Lung (tissue), 12 donors: ENCODE measurements around the gene KIF22. TPM values are rescaled to one million over a fixed set of nuclear protein-coding genes. Genes with fewer than 3 reads are reported as not detected.

Experiments used
- ATAC-seq: fragments of 200-7000 bp; cut with Tn5 transposase; one replicate; pipeline ENCODE4 v1.9.1; 2020; ENCODE audit warnings: moderate number of reproducible peaks; ENCODE audit not compliant: insufficient read depth, low FRiP score
- DNase-seq, 3 donors: peaks; one replicate each; pipeline ENCODE4 v3.0.0-alpha.2; 2013 to 2017
- H3K27ac ChIP-seq, 2 donors: one replicate each; pipeline ENCODE4 v1.5.1; 2013; ENCODE audit warnings: mild to moderate bottlenecking in 2 of 2, moderate library complexity in 2 of 2, control low read depth in 1 of 2, inconsistent platforms in 1 of 2, low read depth in 1 of 2, low read length in 1 of 2
- H3K27me3 ChIP-seq, 3 donors: one replicate each; pipeline ENCODE4 v1.5.1; 2013; ENCODE audit warnings: low read length in 2 of 3; ENCODE audit not compliant: control insufficient read depth in 3 of 3, insufficient read depth in 3 of 3
- H3K36me3 ChIP-seq, 4 donors: one replicate each; pipeline ENCODE4 v1.5.1; 2013; ENCODE audit warnings: low read length in 4 of 4, mild to moderate bottlenecking in 1 of 4, moderate library complexity in 1 of 4; ENCODE audit not compliant: control insufficient read depth in 4 of 4, insufficient read depth in 4 of 4
- H3K4me1 ChIP-seq, 5 donors: one replicate each; pipeline ENCODE4 v1.5.1; 2013; ENCODE audit warnings: low read length in 5 of 5, mild to moderate bottlenecking in 2 of 5, moderate library complexity in 1 of 5; ENCODE audit not compliant: control insufficient read depth in 5 of 5, insufficient read depth in 5 of 5
- H3K4me3 ChIP-seq: one replicate; pipeline ENCODE4 v1.5.1; 2013; ENCODE audit warnings: mild to moderate bottlenecking, control low read depth, moderate library complexity
- H3K9ac ChIP-seq, 2 donors: one replicate each; pipeline ENCODE4 v1.5.1; 2013; ENCODE audit warnings: low read length in 2 of 2, control low read depth in 1 of 2; ENCODE audit not compliant: insufficient read depth in 1 of 2
- H3K9me3 ChIP-seq, 4 donors: one replicate each; pipeline ENCODE4 v1.5.1; 2013; ENCODE audit warnings: low read length in 3 of 4, mild to moderate bottlenecking in 1 of 4, moderate library complexity in 1 of 4; ENCODE audit not compliant: control insufficient read depth in 4 of 4, insufficient read depth in 3 of 4
- CTCF ChIP-seq: IDR thresholded peaks from 2 replicates; pipeline ENCODE4 v1.5.1; 2012; ENCODE audit warnings: mild to moderate bottlenecking; ENCODE audit errors: control extremely low read depth, extremely low read depth
- WGBS, 2 donors: extraction: QIAGEN DNeasy Blood & Tissue Kit; methylation state at CpG; one replicate each; pipeline ENCODE4 v1.1.7; 2013; 5-methylcytosine and 5-hydroxymethylcytosine counted together
- polyA plus RNA-seq, 2 donors: library from polyadenylated mRNA; stranded (reverse); fragments of 200-250 nt; gene quantifications; one replicate each; pipeline ENCODE4 v1.2.1, GENCODE V29; 2013
- total RNA-seq, 2 donors: library from RNA; depleted of rRNA in 1 of 2; stranded (reverse); fragments of >200 nt in 1 of 2; gene quantifications; one replicate each; pipeline ENCODE4 v1.2.1, GENCODE V29; 2014 to 2021
- donor health status: control.
- donor health status: control.
- donor health status: Bipolar disorder and iron deficiency.
- donor health status: healthy.
- donor health status: DM: yes; HTN: yes; CAD: no.

KIF22 gene
- total and polyA plus RNA-seq, 4 donors, result 22.1 to 84.9 (median 25.9) TPM

- Histone ChIP-seq H3K4me3 (no peak overlapping the region), H3K27ac (peak overlapping the region in 1 of 2 donors; percentile 49), H3K27me3 (no peaks in the 10 kb centered on the region), H3K4me1 (peaks cover 8 to 69% (median 27%) of the 10 kb centered on the region in 5 donors), H3K9me3 (no peaks in the 10 kb centered on the region), H3K36me3 (peaks cover 0 to 22% (median 14%) of the 10 kb centered on the region in 4 donors), H3K9ac (peak overlapping the region in 1 of 2 donors; percentile 13)
- no peak for TF ChIP-seq CTCF
- no peak for DNase-seq
- 80 to 88% methylated on average over 31 of the region's 31 CpGs for WGBS, 2 donors
- ATAC-seq, result no peak
Observed at GRCh38 chr16:29809031-29809747, 18.6 kb downstream of the KIF22 start.

- DNase-seq (no peak), ATAC-seq (no peak)
- Histone ChIP-seq H3K9me3 (no peaks in the 10 kb centered on the region), H3K27me3 (no peaks in the 10 kb centered on the region), H3K4me1 (peaks cover 8 to 69% (median 30%) of the 10 kb centered on the region in 5 donors), H3K4me3 (no peak overlapping the region), H3K36me3 (peaks cover 0 to 22% (median 14%) of the 10 kb centered on the region in 4 donors), H3K9ac (no peak overlapping the region), H3K27ac (peak overlapping the region; percentile 17 to 21)
- WGBS, 2 donors, result 62 to 65% methylated on average over 16 to 23 of the region's 23 CpGs
- no peak for TF ChIP-seq CTCF
Observed at GRCh38 chr16:29809850-29810698, 19.5 kb downstream of the KIF22 start.

GRCh38 chr16:29810699-29811169 is 20.2 kb downstream of the KIF22 start:
- no peak for ATAC-seq
- H3K36me3 ChIP-seq, result peaks cover 0 to 22% (median 14%) of the 10 kb centered on the region in 4 donors
- no peak for DNase-seq
- no peaks in the 10 kb centered on the region for H3K27me3 ChIP-seq
- WGBS, 2 donors, result 27 to 36% methylated on average over 9 of the region's 9 CpGs
- H3K4me1 ChIP-seq, result peaks cover 8 to 73% (median 31%) of the 10 kb centered on the region in 5 donors
- no peaks in the 10 kb centered on the region for H3K9me3 ChIP-seq
- H3K27ac ChIP-seq, result peak overlapping the region; percentile 17 to 43
- H3K9ac ChIP-seq, result peak overlapping the region in 1 of 2 donors; percentile 47
- TF ChIP-seq CTCF, result no peak
- no peak overlapping the region for H3K4me3 ChIP-seq
